Activated naive CD4-positive, alpha-beta T cell treated with anti-CD3 and anti-CD28 coated beads, Interleukin-2, amount 10 ng/mL, durations not matched to agents 7 days and 5 days (primary cell): Measurements from ENCODE around the gene WDR1.

Experiments
- CTCF ChIA-PET: fragments of 350-600 bp; sonication (Branson Sonifier 250); formaldehyde crosslinking; loops from one replicate; lab custom pipeline; 2021; ENCODE audit warnings: antibody characterized with exemption; lab: Charles Lee
- DNase-seq: peaks from one replicate; pipeline ENCODE4 v3.0.0-alpha.2; 2020
- H3K27ac Mint-ChIP-seq: one replicate; pipeline ENCODE4 v1.8.0; 2021; ENCODE audit warnings: mild to moderate bottlenecking, moderate library complexity, mixed read lengths
- H3K27me3 Mint-ChIP-seq: one replicate; pipeline ENCODE4 v1.8.0; 2021; ENCODE audit warnings: mild to moderate bottlenecking, mixed read lengths
- H3K36me3 Mint-ChIP-seq: one replicate; pipeline ENCODE4 v1.8.0; 2021; ENCODE audit warnings: mixed read lengths
- H3K4me1 Mint-ChIP-seq: one replicate; pipeline ENCODE4 v1.8.0; 2021; ENCODE audit warnings: mixed read lengths
- H3K4me3 Mint-ChIP-seq: one replicate; pipeline ENCODE4 v1.8.0; 2021; ENCODE audit warnings: mild to moderate bottlenecking, moderate library complexity, mixed read lengths
- H3K9me3 Mint-ChIP-seq: one replicate; pipeline ENCODE4 v1.8.0; 2021; ENCODE audit warnings: mixed read lengths

The WDR1 gene

GRCh38 chr4:10116569-10117358 lies at the start of gene WDR1:
Gene WDR1, minus strand, starts transcription at chr4:10116799. Its CDS starts 133 bp downstream, at chr4:10116666.
- peak within 1 kb of the TSS; percentile 95 for H3K4me3 Mint-ChIP-seq
- peak; percentile 93 for DNase-seq
- no peaks in the 10 kb centered on the region for H3K9me3 Mint-ChIP-seq
- CTCF ChIA-PET, result interaction anchor here (1.2 to 2.1 kb wide), 6 partner anchors 10 to 44 kb away, joined by 3 to 9 read pairs (median 4); no protein-coding TSS in a partner anchor
- H3K4me1 Mint-ChIP-seq, result peaks cover 73% of the 10 kb centered on the region
- no peaks in the 10 kb centered on the region for H3K27me3 Mint-ChIP-seq
- H3K36me3 Mint-ChIP-seq, result peaks cover 42% of the 10 kb centered on the region
- H3K27ac Mint-ChIP-seq, result peak within 1 kb of the TSS; percentile 97

- CTCF ChIA-PET, result interaction anchor here (0.9 to 10.1 kb wide), 16 partner anchors 8 to 384 kb away, joined by 3 to 163 read pairs (median 6); partner anchors contain the start of gene ZNF518B
- H3K4me1 Mint-ChIP-seq, result peaks cover 38% of the 10 kb centered on the region
- H3K27me3 Mint-ChIP-seq, result peaks cover 8% of the 10 kb centered on the region
- H3K9me3 Mint-ChIP-seq, result no peaks in the 10 kb centered on the region
- no peak overlapping the region for H3K27ac Mint-ChIP-seq
- peak; percentile 35 for DNase-seq
- no peak overlapping the region for H3K4me3 Mint-ChIP-seq
- no peaks in the 10 kb centered on the region for H3K36me3 Mint-ChIP-seq
These were observed 48.3 kb upstream of the WDR1 start for GRCh38 chr4:10164877-10165283.

GRCh38 chr4:10163296-10163695 lies 46.7 kb upstream of the WDR1 start:
- CTCF ChIA-PET, result interaction anchor here (1.0 to 10.1 kb wide), 13 partner anchors 10 to 386 kb away, joined by 3 to 163 read pairs (median 6); no protein-coding TSS in a partner anchor
- peaks cover 48% of the 10 kb centered on the region for H3K4me1 Mint-ChIP-seq
- H3K4me3 Mint-ChIP-seq, result no peak overlapping the region
- H3K36me3 Mint-ChIP-seq, result no peaks in the 10 kb centered on the region
- no peak overlapping the region for H3K27ac Mint-ChIP-seq
- peaks cover 8% of the 10 kb centered on the region for H3K27me3 Mint-ChIP-seq
- H3K9me3 Mint-ChIP-seq, result no peaks in the 10 kb centered on the region
- no peak for DNase-seq

- H3K36me3 Mint-ChIP-seq, result no peaks in the 10 kb centered on the region
- H3K27ac Mint-ChIP-seq, result peak overlapping the region; percentile 83
- no peaks in the 10 kb centered on the region for H3K9me3 Mint-ChIP-seq
- DNase-seq, result no peak
- H3K27me3 Mint-ChIP-seq, result peaks cover 3% of the 10 kb centered on the region
- H3K4me1 Mint-ChIP-seq, result peaks cover 55% of the 10 kb centered on the region
- CTCF ChIA-PET, result interaction anchor here (1.0 to 10.1 kb wide), 11 partner anchors 11 to 386 kb away, joined by 3 to 163 read pairs (median 13); no protein-coding TSS in a partner anchor
- no peak overlapping the region for H3K4me3 Mint-ChIP-seq
These were observed 45.9 kb upstream of the WDR1 start for GRCh38 chr4:10162341-10163000.

GRCh38 chr4:10161840-10162239 lies 45.2 kb upstream of the WDR1 start:
- Mint-ChIP-seq H3K4me1 (peaks cover 55% of the 10 kb centered on the region), H3K9me3 (no peaks in the 10 kb centered on the region), H3K27ac (peak overlapping the region; percentile 83), H3K36me3 (no peaks in the 10 kb centered on the region), H3K4me3 (no peak overlapping the region), H3K27me3 (peaks cover 3% of the 10 kb centered on the region)
- CTCF ChIA-PET, result interaction anchor here (0.8 to 10.1 kb wide), 13 partner anchors 8 to 389 kb away, joined by 3 to 163 read pairs (median 7); partner anchors contain the start of gene ZNF518B
- peak; percentile 81 for DNase-seq

GRCh38 chr4:10161146-10161545 lies 44.5 kb upstream of the WDR1 start:
- H3K27ac Mint-ChIP-seq, result peak overlapping the region; percentile 83
- no peaks in the 10 kb centered on the region for H3K36me3 Mint-ChIP-seq
- DNase-seq, result no peak
- H3K4me3 Mint-ChIP-seq, result no peak overlapping the region
- CTCF ChIA-PET, result interaction anchor here (0.6 to 10.1 kb wide), 21 partner anchors 8 to 389 kb away, joined by 3 to 163 read pairs (median 5); partner anchors contain the start of gene ZNF518B
- peaks cover 55% of the 10 kb centered on the region for H3K4me1 Mint-ChIP-seq
- no peaks in the 10 kb centered on the region for H3K9me3 Mint-ChIP-seq
- H3K27me3 Mint-ChIP-seq, result peaks cover 4% of the 10 kb centered on the region

- H3K27me3 Mint-ChIP-seq, result peaks cover 8% of the 10 kb centered on the region
- CTCF ChIA-PET, result interaction anchor here (0.8 to 10.1 kb wide), 21 partner anchors 9 to 390 kb away, joined by 3 to 163 read pairs (median 5); partner anchors contain the start of gene ZNF518B
- peak; percentile 26 for DNase-seq
- H3K9me3 Mint-ChIP-seq, result no peaks in the 10 kb centered on the region
- no peaks in the 10 kb centered on the region for H3K36me3 Mint-ChIP-seq
- H3K4me3 Mint-ChIP-seq, result no peak overlapping the region
- peak overlapping the region; percentile 53 for H3K27ac Mint-ChIP-seq
- H3K4me1 Mint-ChIP-seq, result peaks cover 55% of the 10 kb centered on the region
These were observed 43.8 kb upstream of the WDR1 start for GRCh38 chr4:10160281-10160856.

GRCh38 chr4:10159671-10160070 lies 43.1 kb upstream of the WDR1 start:
- H3K27ac Mint-ChIP-seq, result no peak overlapping the region
- CTCF ChIA-PET, result interaction anchor here (0.5 to 10.1 kb wide), 23 partner anchors 8 to 417 kb away, joined by 3 to 163 read pairs (median 5); no protein-coding TSS in a partner anchor
- H3K4me3 Mint-ChIP-seq, result no peak overlapping the region
- no peak for DNase-seq
- H3K27me3 Mint-ChIP-seq, result peaks cover 13% of the 10 kb centered on the region
- H3K4me1 Mint-ChIP-seq, result peaks cover 55% of the 10 kb centered on the region
- no peaks in the 10 kb centered on the region for H3K9me3 Mint-ChIP-seq
- no peaks in the 10 kb centered on the region for H3K36me3 Mint-ChIP-seq

GRCh38 chr4:10158333-10158942 lies 41.8 kb upstream of the WDR1 start:
- DNase-seq, result no peak
- Mint-ChIP-seq H3K9me3 (no peaks in the 10 kb centered on the region), H3K27ac (no peak overlapping the region), H3K27me3 (peaks cover 13% of the 10 kb centered on the region), H3K4me3 (no peak overlapping the region), H3K36me3 (no peaks in the 10 kb centered on the region), H3K4me1 (peaks cover 51% of the 10 kb centered on the region)
- CTCF ChIA-PET, result interaction anchor here (0.9 to 10.1 kb wide), 22 partner anchors 10 to 418 kb away, joined by 3 to 163 read pairs (median 5); partner anchors contain the start of gene WDR1

GRCh38 chr4:10157478-10158332 lies 41.1 kb upstream of the WDR1 start:
- H3K27ac Mint-ChIP-seq, result no peak overlapping the region
- no peaks in the 10 kb centered on the region for H3K9me3 Mint-ChIP-seq
- DNase-seq, result peak; percentile 51
- H3K4me1 Mint-ChIP-seq, result peaks cover 45% of the 10 kb centered on the region
- H3K27me3 Mint-ChIP-seq, result peaks cover 13% of the 10 kb centered on the region
- no peak overlapping the region for H3K4me3 Mint-ChIP-seq
- CTCF ChIA-PET, result interaction anchor here (0.9 to 10.1 kb wide), 19 partner anchors 11 to 419 kb away, joined by 3 to 163 read pairs (median 5); partner anchors contain the start of gene WDR1
- H3K36me3 Mint-ChIP-seq, result no peaks in the 10 kb centered on the region

GRCh38 chr4:10154241-10154640 lies 37.6 kb upstream of the WDR1 start:
- Mint-ChIP-seq H3K27me3 (peaks cover 13% of the 10 kb centered on the region), H3K4me3 (no peak overlapping the region), H3K27ac (no peak overlapping the region), H3K4me1 (peaks cover 13% of the 10 kb centered on the region), H3K9me3 (no peaks in the 10 kb centered on the region), H3K36me3 (no peaks in the 10 kb centered on the region)
- DNase-seq, result no peak
- CTCF ChIA-PET, result interaction anchor here (1.0 to 1.2 kb wide), 3 partner anchors 36 to 395 kb away, joined by 3 read pairs; no protein-coding TSS in a partner anchor

- CTCF ChIA-PET, result interaction anchor here (1.1 kb wide), 1 partner anchor 393 kb away, joined by 3 read pairs; no protein-coding TSS in a partner anchor
- Mint-ChIP-seq H3K27me3 (peaks cover 13% of the 10 kb centered on the region), H3K27ac (no peak overlapping the region), H3K9me3 (no peaks in the 10 kb centered on the region), H3K4me1 (peaks cover 6% of the 10 kb centered on the region), H3K36me3 (no peaks in the 10 kb centered on the region), H3K4me3 (no peak overlapping the region)
- DNase-seq, result no peak
These were observed 36.6 kb upstream of the WDR1 start for GRCh38 chr4:10153161-10153560.
